Mesenteric fat pad (tissue), 1 donor: ENCODE measurements around the gene NSUN4. TPM values are rescaled to one million over a fixed set of nuclear protein-coding genes. Genes with fewer than 3 reads are reported as not detected.

Source experiments
- DNase-seq: peaks from one replicate; pipeline ENCODE4 v3.0.0-alpha.2; 2020; ENCODE audit warnings: low spot score
- long read RNA-seq: library from polyadenylated mRNA; unstranded; transcript quantifications from one replicate; pipeline ENCODE4 v2.0.0, GENCODE V29; 2020
- total RNA-seq: library from RNA; stranded (reverse); fragmentation: NEBNext Ultra II Directional; extraction: Animal tissue kit (Norgen Biotek cat#: 25700); gene quantifications from one replicate; pipeline ENCODE4 v1.2.1, GENCODE V29; 2021
- donor health status: DM: yes; HTN: yes; CAD: no.

NSUN4 gene
- 28.1 TPM for total RNA-seq
- long read RNA-seq, transcript NSUN4-204 (6 exons, 2,150 nt), result major isoform, 27 of 37 reads
- long read RNA-seq, partial matches to known transcripts, result 2 of 37 reads
- long read RNA-seq, other reads (novel, unspliced or antisense), result 8 of 37 reads

DNA sequence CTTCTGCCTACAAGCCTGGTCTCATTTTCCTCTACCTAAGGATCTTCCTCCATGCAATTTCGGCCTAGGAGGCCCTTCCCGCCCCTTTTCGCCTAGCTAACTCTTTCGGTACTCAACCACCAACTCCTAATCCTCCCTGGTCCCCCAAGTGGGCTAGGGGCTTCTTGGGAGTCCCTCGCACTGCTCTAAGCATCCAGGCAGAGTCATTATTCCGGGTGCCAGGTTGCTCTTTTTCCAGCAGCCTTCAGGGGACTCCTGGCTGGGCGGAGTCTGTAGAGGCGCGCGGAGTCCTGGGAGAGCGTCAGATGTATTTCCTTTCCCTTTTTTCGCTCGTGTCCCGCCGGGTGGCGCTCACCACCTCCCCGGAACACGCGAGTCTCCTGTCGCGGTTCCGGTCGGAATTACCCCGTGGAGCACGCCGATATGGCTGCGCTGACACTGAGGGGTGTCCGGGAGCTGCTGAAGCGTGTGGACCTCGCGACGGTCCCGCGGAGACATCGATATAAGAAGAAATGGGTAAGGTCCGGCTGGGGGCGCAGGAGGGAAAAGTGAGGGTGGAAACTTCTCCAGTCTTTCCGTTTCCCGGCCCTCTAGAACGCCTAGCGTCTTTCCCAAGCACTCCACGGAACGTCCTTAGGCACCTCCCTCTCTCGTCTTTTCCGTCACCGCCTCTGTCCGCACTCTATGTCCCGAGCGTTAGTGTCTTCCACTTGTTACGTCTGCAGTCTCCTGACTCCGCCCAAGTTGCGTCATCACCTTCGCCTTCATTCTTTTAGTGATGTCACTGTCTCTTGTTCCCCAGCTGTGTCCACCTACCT, at the start of gene NSUN4:
NSUN4 (plus strand) TSS at position 404 of the 818 bp plus-strand sequence; CDS start at position 424, 20 bp downstream.
- peak; percentile 94 for DNase-seq

DNA sequence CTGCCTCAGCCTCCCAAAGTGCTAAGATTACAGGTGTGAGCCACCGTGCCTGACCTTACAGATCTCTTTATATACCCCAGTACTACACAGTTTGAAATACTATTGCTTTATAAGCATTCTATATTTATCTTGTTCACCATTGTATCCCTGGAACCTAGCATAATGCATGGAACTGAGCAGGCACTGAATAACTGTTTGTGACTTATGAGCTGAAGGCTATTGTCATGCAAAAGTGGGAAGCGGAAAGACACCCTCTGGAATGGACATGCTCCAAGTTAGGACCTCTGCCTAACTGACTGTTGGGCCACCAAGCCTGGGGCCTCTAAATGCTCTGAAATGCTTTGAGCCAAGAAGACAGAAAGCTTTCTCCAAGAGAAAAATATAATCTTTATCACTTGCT, 45.3 kb upstream of the NSUN4 start:
- DNase-seq, result peak; percentile 4

DNA sequence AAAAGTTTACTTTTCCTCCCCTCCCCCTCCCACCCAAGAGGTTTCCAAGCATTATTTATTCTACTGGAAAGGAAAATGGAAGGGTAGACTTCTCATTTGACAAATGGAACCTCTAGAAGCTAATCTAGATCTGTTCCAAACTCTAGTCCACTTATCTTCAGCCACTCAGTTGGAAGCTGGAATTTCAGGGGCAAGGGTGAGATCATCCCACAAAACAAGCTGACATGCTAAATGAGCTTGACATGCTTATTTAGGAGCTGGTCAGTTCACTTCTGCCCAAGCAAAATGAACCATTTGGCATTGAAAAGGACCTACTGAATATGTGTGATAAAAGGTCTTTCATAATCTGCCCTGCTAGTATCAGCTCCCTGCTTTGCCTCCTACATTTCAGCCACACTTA, 42.2 kb upstream of the NSUN4 start:
- no peak for DNase-seq

DNA sequence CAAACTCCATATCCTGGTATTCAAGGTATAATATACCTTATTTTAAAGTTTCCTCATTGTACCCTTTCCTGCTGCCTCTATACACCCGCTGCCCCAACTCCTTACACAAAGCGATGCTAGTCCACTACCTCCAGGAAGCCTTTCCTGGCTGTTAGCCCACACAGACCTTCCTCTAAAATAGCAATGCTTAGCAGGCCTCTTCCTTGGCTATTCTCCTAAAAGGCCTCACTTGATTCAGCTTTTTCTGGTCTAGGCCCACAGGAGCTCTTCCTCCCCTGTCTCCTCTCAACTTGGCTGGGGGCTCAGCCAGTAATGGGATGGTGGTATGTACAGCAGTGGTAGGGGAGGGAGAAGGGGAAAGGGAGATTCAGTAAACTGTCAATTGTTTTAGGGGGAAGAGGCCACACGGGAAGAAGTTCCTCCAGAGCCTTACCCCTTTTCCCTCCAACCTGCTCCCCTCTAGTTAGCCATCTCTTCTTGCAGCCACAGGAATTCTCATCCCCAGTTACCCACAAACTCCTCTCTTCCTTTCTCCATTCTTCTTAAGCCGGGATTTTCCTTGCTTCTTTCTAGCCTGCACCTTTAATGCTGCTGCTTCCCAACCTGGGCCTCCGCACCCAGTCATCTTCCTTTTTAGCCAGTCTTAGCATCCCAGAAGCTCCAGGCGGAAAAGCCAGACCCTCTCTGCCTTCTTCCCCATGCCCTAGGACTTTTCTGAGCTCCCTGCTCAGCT, 39.8 kb upstream of the NSUN4 start:
- peak; percentile 11 for DNase-seq

DNA sequence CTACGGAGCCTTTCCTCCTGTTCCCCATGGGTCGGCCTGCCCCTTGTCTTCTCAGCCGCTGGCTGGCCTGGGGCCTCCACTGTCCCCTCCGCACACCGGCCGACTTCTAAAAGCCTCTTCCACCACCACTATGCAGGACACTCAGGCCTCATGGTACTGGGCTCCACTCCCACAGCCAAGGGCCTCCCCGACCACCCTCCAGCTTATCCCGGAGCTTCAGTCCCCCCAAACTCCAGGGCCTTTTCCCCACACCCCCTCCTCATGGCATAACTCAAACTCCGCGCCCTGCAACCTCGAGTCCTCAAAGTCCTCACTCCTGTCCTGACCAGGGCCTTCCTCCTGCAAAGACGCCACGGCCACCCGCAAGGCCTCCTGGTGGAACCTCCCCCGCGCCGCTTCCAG, 39.2 kb upstream of the NSUN4 start:
- no peak for DNase-seq

DNA sequence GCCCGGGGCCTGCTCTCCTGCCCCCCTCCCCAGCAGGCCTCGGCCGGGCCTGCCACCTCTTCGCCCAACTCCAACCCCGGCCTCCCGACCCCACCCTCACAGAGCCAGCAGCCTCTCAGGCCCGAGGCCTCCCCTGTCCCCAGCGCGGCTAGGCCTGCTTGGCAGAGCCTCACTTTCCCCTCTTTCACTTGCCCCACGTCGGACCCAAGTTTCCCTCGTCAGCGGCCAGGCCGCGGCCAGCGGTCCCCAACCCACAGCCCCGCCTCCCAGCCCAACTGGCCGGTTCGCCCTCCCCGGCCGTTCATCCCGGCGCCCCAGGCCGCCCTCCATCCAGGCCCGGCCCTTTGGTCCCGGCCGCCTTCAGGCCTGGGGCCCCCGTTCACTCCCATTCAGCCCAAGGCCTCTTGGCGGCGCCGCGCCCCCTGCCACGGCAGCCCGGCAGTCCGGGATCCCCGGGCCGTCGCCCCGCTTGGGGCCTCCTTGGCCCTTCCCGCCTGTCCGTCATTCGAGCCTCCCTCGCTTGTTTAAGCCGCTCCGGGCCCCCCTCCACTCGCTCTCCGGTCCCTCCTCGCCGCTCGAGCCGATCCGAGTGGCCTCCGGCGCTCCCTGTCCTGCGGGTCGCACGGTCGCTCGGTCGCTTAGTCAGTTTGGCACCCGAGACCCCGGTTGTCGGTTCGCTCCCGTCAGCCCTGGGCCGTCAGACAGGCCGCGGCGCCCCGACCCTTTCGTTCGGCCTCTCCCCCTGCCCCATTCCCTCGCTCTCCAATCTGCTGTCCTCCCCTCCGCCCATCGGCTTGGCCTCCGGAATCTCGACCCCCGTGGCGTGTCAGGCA, 38.6 kb upstream of the NSUN4 start:
- DNase-seq, result peak; percentile 91

DNA sequence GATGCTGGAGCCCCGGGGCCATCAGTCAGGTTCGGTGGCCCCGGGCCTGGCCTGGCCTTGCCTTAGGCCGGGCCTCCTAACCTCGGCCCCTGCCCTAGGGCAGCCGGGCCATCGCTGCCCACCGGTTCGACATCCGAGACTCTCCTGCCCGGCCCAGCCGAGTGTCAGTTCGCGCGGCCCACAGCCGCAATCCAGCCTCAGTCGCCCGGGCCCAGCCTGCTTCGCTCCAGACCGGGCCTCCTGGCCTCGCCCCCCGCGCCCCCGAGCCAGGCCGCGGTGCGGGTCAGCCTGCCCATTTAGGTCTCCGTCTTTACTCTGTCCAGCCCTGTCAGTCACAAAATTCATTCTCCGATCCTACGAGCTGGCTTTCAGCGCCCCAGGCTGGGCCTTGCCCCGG, 38.0 kb upstream of the NSUN4 start:
- no peak for DNase-seq

DNA sequence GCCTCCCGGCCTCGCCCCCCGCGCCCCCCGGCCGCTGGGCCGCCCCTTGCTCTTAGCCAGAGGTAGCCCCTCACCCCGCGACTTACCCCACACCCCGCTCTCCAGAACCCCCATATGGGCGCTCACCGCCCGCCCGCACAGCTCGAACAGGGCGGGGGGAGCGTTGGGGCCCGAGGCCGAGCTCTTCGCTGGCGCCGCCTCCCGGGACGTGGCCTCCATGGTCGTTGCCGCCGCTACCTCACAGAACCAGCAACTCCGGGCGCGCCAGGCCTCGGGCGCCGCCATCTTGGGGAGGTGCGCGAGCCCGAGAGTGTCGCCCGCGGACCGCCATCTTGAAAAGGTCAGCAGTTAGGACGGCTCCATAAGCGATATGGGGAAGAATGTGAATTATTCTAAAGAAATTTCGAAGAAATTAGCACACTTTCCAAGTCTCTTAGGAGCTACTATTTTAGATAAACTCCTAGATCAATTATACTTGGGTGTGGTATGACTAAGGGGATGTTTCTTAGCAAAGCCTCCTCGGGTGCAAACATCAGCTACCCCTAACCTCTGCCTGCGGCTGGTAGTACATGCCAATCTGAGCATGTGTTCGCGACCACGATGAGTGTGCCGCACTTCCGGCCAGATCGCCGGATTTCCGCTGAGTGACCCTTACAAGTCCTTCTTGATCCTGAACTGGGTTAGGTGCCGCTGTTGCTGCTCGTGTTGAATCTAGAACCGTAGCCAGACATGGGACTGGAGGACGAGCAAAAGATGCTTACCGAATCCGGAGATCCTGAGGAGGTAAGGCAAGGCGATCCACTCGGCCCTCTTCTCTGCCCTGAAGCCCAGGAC, 37.4 kb upstream of the NSUN4 start, which contains the start of the genes LRRC41 and UQCRH:
LRRC41 (minus strand) TSS at position 579 of the 834 bp plus-strand sequence; CDS start at position 285, 294 bp downstream.
UQCRH (plus strand) TSS at position 661 of the 834 bp plus-strand sequence; CDS start at position 730, 69 bp downstream.
- DNase-seq, result peak; percentile 98

DNA sequence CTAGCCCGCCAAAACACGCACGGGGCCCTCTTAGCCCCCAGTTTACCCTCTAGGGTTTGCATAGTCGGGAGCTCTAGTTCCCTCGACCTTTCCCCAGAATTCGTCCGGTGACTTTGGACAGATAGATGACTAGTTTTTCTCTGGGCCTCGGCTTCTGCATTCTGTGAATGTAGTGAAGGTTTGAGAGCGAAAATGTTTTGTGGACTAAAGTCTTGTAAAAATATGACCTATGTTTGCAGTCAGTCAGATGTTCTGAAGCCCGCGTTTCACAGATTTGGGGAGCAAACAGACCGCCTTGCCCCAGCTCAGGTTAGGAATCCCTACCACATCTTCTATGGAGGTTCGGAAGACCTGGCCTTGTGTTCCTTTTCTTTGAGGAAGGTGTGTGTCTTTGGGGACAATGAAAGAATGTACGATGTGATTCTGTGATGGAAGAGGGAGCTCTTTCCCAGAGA, 36.7 kb upstream of the NSUN4 start:
- peak; percentile 22 for DNase-seq

DNA sequence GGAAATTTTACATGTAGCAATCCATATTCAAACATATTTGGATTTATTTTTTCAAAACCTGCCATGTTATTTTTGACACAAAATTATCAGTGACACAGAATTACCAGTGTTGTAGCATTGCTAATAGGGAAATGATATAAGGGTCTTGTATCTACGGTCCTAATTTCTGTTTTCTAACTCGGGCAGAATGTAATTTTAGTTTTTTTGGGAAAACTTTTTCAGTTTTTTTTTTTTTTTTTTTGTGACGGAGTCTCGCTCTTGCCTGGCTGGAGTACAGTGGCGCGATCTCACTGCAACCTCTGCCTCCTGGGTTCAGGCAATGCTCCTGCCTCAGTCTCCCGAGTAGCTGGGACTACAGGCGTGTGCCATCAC, 34.5 kb upstream of the NSUN4 start:
- peak; percentile 9 for DNase-seq

DNA sequence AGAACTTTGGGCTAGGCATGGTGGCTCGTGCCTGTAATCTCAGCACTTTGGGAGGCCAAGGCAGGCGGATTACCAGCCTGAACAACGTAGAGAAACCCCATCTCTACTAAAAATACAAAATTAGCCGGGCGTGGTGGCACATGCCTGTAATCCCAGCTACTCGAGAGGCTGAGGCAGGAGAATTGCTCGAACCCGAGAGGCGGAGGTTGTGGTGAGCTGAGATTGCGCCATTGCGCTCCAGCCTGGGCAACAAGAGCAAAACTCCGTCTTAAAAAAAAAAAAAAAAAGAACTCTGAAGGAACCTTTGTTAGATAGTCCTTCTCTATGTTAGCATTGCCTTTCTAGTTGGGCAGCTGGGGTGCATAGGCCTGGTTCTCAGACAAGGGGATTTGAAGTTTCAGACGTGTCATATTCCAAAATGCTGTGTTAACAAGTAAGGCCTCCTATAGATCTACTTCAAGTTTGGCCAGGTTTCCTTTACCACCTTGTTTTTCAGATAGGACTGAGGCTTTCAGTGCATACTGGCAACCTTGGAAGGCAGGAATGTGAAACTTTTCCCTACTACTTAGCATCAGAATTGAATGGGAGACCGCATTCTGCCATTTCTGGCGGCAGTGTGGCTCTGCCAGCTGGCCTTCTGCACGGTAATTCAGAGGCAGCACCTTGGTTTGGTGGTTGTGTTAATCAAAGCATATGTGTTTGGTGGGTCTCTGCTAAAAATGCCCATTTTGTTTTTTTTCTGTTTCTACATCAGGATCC, 31.0 kb upstream of the NSUN4 start:
- peak; percentile 59 for DNase-seq

DNA sequence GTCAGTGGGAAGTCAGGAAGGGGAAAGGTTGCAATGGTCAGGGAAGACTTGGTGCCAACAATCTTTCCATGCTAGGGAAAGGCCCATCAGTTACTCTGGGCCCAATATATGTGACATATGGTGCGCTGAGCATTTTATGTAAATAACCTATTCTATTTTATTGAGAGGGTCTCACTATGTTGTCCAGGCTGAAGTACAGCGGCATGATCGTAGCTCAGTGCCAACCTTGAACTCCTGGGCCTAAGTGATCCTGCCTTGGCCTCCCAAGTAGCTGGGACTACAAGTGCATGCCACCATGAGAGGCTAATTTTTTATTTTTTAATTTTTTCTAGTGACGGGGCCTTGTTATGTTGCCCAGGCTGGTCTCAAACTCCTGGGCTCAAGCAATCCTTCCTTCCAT, 30.3 kb upstream of the NSUN4 start:
- peak; percentile 9 for DNase-seq

DNA sequence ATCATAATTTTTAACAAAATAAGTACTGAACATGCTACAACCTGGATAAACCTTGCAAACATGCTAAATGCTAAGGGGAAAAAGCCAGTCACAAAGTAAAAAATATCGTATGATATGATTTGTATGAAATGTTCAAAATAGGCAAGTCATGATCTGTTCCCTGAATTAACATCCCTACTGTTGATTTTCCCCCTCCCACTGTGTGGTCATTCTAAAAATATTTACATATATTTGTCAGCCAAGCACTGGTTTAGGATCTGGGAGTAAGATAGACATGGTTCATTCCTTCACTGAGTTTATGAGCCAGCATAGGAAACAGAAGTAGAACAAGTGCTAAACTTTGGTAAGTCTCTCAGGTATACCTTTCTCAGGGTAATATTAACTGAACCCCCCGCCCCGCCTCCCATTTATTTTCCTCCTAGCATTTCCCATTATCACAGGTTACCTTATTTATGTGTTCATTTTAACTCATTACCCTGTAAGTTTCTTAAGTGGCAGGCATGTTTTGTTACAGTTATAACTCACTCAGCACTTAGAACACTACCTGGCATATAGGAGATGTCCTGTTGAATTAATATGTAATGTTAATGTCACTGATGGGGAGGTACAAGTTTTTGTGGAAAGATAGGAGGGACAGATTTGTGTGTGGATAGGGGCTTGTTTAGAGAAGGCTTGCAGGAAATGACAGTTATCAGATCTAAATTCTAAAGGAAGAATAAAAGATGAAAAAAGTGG, 24.8 kb upstream of the NSUN4 start:
- no peak for DNase-seq

DNA sequence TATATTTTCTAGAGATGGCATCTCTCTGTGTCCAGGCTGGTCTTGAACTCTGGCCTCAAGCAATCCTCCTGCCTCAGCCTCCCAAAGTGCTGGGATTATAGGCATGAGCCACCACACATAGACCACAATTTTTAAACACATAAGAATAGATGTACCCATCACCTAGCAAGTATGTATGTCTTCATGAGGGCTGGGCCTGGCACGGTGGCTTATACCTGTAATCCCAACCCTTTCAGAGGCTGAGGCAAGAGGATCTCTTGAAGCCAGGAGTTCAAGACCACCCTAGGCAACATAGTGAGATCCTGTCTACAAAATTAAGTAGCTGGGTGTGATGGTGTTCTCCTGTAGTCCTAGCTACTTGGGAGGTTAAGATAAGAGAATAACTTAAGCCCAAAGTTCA, 23.3 kb upstream of the NSUN4 start:
- DNase-seq, result peak; percentile 18

DNA sequence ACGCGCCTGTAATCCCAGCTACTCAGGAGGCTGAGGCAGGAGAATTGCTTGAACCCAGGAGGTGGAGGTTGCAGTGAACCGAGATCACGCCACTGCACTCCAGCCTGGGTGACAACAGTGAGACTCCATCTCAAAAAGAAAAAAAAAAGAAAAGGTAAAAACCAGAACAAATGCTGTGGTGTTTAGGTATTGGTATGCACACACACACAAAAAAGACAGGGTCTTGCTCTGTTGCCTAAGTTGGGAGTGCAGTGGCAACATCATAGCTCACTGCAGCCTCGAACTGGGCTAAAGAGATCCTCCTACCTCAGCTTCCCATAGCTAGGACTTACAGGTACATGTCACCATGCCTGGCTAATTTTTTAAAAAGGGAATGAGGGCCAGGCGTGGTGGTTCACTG, 21.3 kb upstream of the NSUN4 start:
- DNase-seq, result peak; percentile 51

DNA sequence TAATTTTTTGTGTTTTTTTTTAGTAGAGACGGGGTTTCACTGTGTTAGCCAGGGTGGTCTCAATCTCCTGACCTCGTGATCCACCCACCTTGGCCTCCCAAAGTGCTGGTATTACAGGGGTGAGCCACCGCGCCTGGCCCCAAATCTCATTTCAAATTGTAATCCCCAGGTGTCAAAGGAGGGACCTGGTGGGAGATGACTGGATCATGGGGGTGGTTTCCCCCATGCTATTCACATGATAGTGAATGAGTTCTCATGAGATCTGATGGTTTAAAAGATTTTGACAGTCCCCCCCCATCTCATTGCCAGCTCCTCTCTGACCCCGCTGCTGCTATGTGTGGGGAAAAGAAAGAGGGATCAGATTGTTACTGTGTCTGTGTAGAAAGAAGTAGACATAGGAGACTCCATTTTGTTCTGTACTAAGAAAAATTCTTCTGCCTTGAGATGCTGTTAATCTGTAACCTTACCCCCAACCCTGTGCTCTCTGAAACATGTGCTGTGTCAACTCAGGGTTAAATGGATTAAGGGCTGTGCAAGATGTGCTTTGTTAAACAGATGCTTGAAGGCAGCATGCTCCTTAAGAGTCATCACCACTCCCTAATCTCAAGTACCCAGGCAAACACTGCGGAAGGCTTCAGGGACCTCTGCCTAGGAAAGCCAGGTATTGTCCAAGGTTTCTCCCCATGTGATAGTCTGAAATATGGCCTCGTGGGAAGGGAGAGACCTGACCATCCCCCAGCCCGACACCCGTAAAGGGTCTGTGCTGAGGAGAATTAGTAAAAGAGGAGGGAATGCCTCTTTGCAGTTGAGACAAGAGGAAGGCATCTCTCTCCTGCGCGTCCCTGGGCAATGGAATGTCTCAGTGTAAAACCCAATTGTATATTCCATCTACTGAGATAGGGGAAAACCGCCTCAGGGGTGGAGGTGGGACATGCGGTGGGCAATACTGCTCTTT, 20.4 kb upstream of the NSUN4 start:
- DNase-seq, result peak; percentile 57

DNA sequence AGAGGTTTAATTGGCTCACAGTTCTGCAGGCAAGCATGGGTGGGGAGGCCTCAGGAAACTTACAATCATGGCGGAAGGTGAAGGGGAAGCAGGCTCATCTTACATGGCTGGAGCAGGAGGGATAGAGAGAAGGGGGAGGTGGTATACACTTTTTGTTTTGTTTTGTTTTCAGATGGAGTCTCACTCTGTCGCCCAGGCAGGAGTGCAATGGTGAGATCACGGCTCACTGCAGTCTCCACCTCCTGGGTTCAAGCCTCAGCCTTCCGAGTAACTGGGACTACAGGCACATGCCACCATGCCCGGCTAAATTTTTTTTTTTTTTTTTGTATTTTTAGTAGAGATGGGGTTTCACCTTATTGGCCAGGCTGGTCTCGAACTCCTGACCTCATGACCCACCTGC, 18.4 kb upstream of the NSUN4 start:
- peak; percentile 53 for DNase-seq
